Nephron progenitor cell (in vitro differentiated cells): ENCODE results near the gene CHRD.

Experiments used
- DNase-seq: peaks from one replicate; pipeline ENCODE4 v3.0.0; 2021
- H3K27ac Mint-ChIP-seq: 2 replicates; pipeline ENCODE4 v1.8.0; 2021; ENCODE audit warnings: mild to moderate bottlenecking, moderate library complexity, mixed read lengths
- H3K27me3 Mint-ChIP-seq: 2 replicates; pipeline ENCODE4 v1.8.0; 2021; ENCODE audit warnings: mild to moderate bottlenecking, low read depth, mixed read lengths; ENCODE audit not compliant: poor library complexity
- H3K36me3 Mint-ChIP-seq: 2 replicates; pipeline ENCODE4 v1.8.0; 2021; ENCODE audit warnings: low read depth, mixed read lengths
- H3K4me1 Mint-ChIP-seq: 2 replicates; pipeline ENCODE4 v1.8.0; 2021; ENCODE audit warnings: mixed read lengths
- H3K4me3 Mint-ChIP-seq: 2 replicates; pipeline ENCODE4 v1.8.0; 2021; ENCODE audit warnings: mild to moderate bottlenecking, moderate library complexity, mixed read lengths
- H3K9me3 Mint-ChIP-seq: 2 replicates; pipeline ENCODE4 v1.8.0; 2021; ENCODE audit warnings: mild to moderate bottlenecking, moderate library complexity, mixed read lengths
- CTCF ChIP-seq: fragments of 200-600 bp; sonication (generic); IDR thresholded peaks from 2 replicates; pipeline ENCODE4 v1.5.0; 2021; ENCODE audit warnings: antibody characterized with exemption

CHRD gene

GRCh38 chr3:184358921-184359350 is 20.9 kb upstream of the CHRD start:
- Mint-ChIP-seq H3K9me3 (no peaks in the 10 kb centered on the region), H3K27me3 (peaks cover 8% of the 10 kb centered on the region), H3K4me1 (peaks cover 43% of the 10 kb centered on the region), H3K4me3 (peak overlapping the region; percentile 69), H3K27ac (no peak overlapping the region), H3K36me3 (peaks cover 14% of the 10 kb centered on the region)
- TF ChIP-seq CTCF: no peak
- DNase-seq: no peak

- H3K27me3 Mint-ChIP-seq: peaks cover 8% of the 10 kb centered on the region
- no peak overlapping the region for H3K27ac Mint-ChIP-seq
- peak overlapping the region; percentile 88 for H3K4me3 Mint-ChIP-seq
- peaks cover 48% of the 10 kb centered on the region for H3K4me1 Mint-ChIP-seq
- H3K36me3 Mint-ChIP-seq: peaks cover 17% of the 10 kb centered on the region
- H3K9me3 Mint-ChIP-seq: no peaks in the 10 kb centered on the region
- no peak for TF ChIP-seq CTCF
- no peak for DNase-seq
These were observed 20.2 kb upstream of the CHRD start for GRCh38 chr3:184359610-184360009.

- Mint-ChIP-seq H3K27me3 (peaks cover 8% of the 10 kb centered on the region), H3K27ac (no peak overlapping the region), H3K4me1 (peaks cover 51% of the 10 kb centered on the region), H3K4me3 (peak overlapping the region; percentile 88), H3K36me3 (peaks cover 20% of the 10 kb centered on the region), H3K9me3 (no peaks in the 10 kb centered on the region)
- TF ChIP-seq CTCF: no peak
- DNase-seq: no peak
These were observed 19.6 kb upstream of the CHRD start for GRCh38 chr3:184360070-184360928.

- Mint-ChIP-seq H3K27me3 (peaks cover 8% of the 10 kb centered on the region), H3K27ac (no peak overlapping the region), H3K9me3 (no peaks in the 10 kb centered on the region), H3K4me3 (peak overlapping the region; percentile 88), H3K36me3 (peaks cover 20% of the 10 kb centered on the region), H3K4me1 (peaks cover 45% of the 10 kb centered on the region)
- DNase-seq: no peak
- TF ChIP-seq CTCF: no peak
These were observed 18.8 kb upstream of the CHRD start for GRCh38 chr3:184360929-184361531.

GRCh38 chr3:184361532-184361931 is 18.3 kb upstream of the CHRD start, which contains the start of the genes CLCN2 and POLR2H:
Gene CLCN2 (minus strand): TSS chr3:184361605. CDS start chr3:184361479, 126 bp downstream.
Gene POLR2H (plus strand): TSS chr3:184361710. CDS start chr3:184363493, 1,783 bp downstream.
- Mint-ChIP-seq H3K4me1 (peaks cover 46% of the 10 kb centered on the region), H3K27ac (peak within 1 kb of the TSS; percentile 99), H3K27me3 (peaks cover 8% of the 10 kb centered on the region), H3K4me3 (peak within 1 kb of the TSS; percentile 91), H3K36me3 (peaks cover 25% of the 10 kb centered on the region), H3K9me3 (no peaks in the 10 kb centered on the region)
- peak; percentile 81 for DNase-seq
- no peak for TF ChIP-seq CTCF
